GM18520 (cell line): ENCODE measurements around the gene HOXC13.

ENCODE experiments used
- ATAC-seq: cut with Tn5 transposase; IDR thresholded peaks from one replicate; pipeline ENCODE4 v1.9.1; 2021; ENCODE audit not compliant: unreplicated experiment

HOXC13 gene

GRCh38 chr12:53938326-53939140 lies at the start of gene HOXC13:
TSS of gene HOXC13 (plus strand) at chr12:53938831. CDS start at chr12:53938907, 76 bp downstream.
- ATAC-seq: no peak

- ATAC-seq: no peak
Measured at GRCh38 chr12:53890081-53890480, 48.5 kb upstream of the HOXC13 start.

GRCh38 chr12:53892762-53893395 lies 45.8 kb upstream of the HOXC13 start:
- ATAC-seq: no peak

GRCh38 chr12:53899230-53899629 lies 39.4 kb upstream of the HOXC13 start:
- ATAC-seq: no peak

GRCh38 chr12:53907103-53907502 lies 31.5 kb upstream of the HOXC13 start:
- no peak for ATAC-seq

GRCh38 chr12:53916788-53917655 lies 21.6 kb upstream of the HOXC13 start:
- ATAC-seq: no peak

GRCh38 chr12:53924521-53925405 lies 13.9 kb upstream of the HOXC13 start:
- ATAC-seq: no peak

GRCh38 chr12:53927220-53928029 lies 11.2 kb upstream of the HOXC13 start:
- ATAC-seq: no peak

- ATAC-seq: no peak
Measured at GRCh38 chr12:53928054-53928835, 10.4 kb upstream of the HOXC13 start.

- ATAC-seq: no peak
Measured at GRCh38 chr12:53929527-53929926, 9.1 kb upstream of the HOXC13 start.

- ATAC-seq: no peak
Measured at GRCh38 chr12:53930591-53931255, 7.9 kb upstream of the HOXC13 start.

- no peak for ATAC-seq
Measured at GRCh38 chr12:53931844-53932581, 6.6 kb upstream of the HOXC13 start.

- ATAC-seq: no peak
Measured at GRCh38 chr12:53932915-53933314, 5.7 kb upstream of the HOXC13 start.

- ATAC-seq: no peak
Measured at GRCh38 chr12:53935383-53936341, 3.0 kb upstream of the HOXC13 start.

GRCh38 chr12:53937099-53937498 lies 1.5 kb upstream of the HOXC13 start:
- ATAC-seq: no peak

- ATAC-seq: no peak
Measured at GRCh38 chr12:53937596-53938325, 870 bp upstream of the HOXC13 start.
